Esophagus squamous epithelium (tissue), 5 donors: ENCODE data around the gene BOK. TPM values are rescaled to one million over a fixed set of nuclear protein-coding genes. Genes with fewer than 3 reads are reported as not detected.
"Not testable (repeated sequence)": the region's sequence is repeated elsewhere in the genome, so short reads cannot be mapped to it uniquely, and the experiment has no call there.

Experiments used
- DNase-seq: peaks from one replicate; lab custom pipeline; 2025; lab: John Stamatoyannopoulos, UW
- H3K27ac ChIP-seq, 4 donors: fragments of 200-600 bp; sonication (generic); one replicate each; pipeline ENCODE4 v1.5.1; 2016 to 2019; ENCODE audit warnings: mild to moderate bottlenecking in 1 of 4
- H3K27me3 ChIP-seq, 4 donors: fragments of 200-600 bp; sonication (generic); 1 replicate in 3 of 4; 2 replicates in 1 of 4; pipeline versions ENCODE4 v1.5.1 to v1.6.0; 2017 to 2021; ENCODE audit warnings: antibody characterized with exemption in 1 of 4
- H3K36me3 ChIP-seq, 3 donors: fragments of 200-600 bp; sonication (generic); one replicate each; pipeline ENCODE4 v1.5.1; 2016 to 2019
- H3K4me1 ChIP-seq, 3 donors: fragments of 200-600 bp; sonication (generic); one replicate each; pipeline ENCODE4 v1.5.1; 2017 to 2019
- H3K4me3 ChIP-seq, 4 donors: fragments of 200-600 bp; sonication (generic); 1 replicate in 3 of 4; 2 replicates in 1 of 4; pipeline ENCODE4 v1.5.1; 2016 to 2019; ENCODE audit warnings: mild to moderate bottlenecking in 2 of 4, moderate library complexity in 1 of 4
- H3K9me3 ChIP-seq, 3 donors: fragments of 200-600 bp; sonication (generic); one replicate each; pipeline ENCODE4 v1.5.1; 2016 to 2019
- CTCF ChIP-seq, 6 experiments: fragments of 450-650 bp in 4 of 6; fragments of 200-600 bp in 2 of 6; sonication (generic) in 2 of 6; IDR thresholded peaks; one replicate each; pipeline ENCODE4 v1.5.1; 2016 to 2019; ENCODE audit warnings: antibody characterized with exemption in 6 of 6, mild to moderate bottlenecking in 4 of 6, moderate library complexity in 4 of 6
- POLR2A ChIP-seq, 4 donors: fragments of 450-650 bp; IDR thresholded peaks; one replicate each; pipeline ENCODE4 v1.6.1; 2017; ENCODE audit warnings: antibody characterized with exemption in 4 of 4, mild to moderate bottlenecking in 4 of 4, moderate library complexity in 3 of 4
- WGBS, 2 donors: methylation state at CpG; one replicate each; pipeline ENCODE4 v1.1.5; 2018; 5-methylcytosine and 5-hydroxymethylcytosine counted together
- intact Hi-C: fragments of 100-400 bp; cut with DNase I; formaldehyde crosslinking; loops from one replicate; pipeline ENCODE4 v1.15.0; 2022
- total RNA-seq, 4 donors: library from RNA; depleted of rRNA; stranded (reverse); fragments of >200 nt; gene quantifications; one replicate each; pipeline ENCODE4 v1.1.0, GENCODE V29; 2016
- donor health status: DM: yes; HTN: yes; CAD: no.

BOK gene
- total RNA-seq, 4 donors from 2014 or later: 35.5 to 57.1 (median 51.2) TPM

DNA sequence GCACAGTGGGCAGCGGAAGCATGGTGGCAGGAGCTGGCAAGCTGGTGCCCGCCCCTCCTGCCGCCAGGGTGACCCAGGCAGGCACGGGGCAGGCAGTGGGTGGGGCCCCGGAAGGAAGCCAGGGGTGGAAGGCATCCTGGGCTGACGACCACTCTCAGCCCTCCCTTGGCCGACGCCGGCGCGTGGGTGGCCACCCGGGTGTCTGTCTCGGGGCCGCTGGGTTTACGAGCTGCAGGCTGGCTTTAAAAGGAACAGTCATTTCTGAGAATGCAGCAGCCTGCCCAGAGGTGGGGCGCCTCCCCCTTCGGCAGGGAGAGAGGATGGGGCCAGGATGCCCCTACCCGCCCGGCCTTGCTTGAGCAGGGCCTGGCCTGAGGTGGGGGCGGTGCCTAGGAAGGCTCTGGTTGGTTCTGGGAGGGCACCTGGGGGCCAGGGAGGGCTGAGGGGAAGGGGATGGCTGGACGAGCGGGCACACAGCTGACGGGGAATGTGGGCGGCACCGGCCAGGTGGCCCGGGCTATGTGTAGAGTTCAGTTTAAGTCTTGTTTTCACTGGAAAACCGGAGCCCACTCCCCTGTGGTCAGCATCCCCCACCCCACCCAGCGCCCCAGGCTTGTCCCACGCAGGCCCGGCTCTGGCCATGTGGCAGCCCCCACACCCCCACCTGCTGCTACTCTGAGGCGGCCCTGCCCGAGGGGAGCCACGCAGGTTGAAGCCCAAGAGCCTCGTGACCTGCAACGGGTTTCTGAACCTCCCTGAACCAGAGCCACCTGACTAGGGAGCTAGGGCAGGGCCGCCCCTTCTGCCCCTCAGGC is 6.3 kb downstream of the BOK start:
- intact Hi-C loops: no loop called here
- no peak for DNase-seq
- H3K36me3 ChIP-seq: peaks cover 0 to 49% (median 0%) of the 10 kb centered on the region in 3 donors
- WGBS, 2 donors: 44 to 100% methylated on average over 2 to 13 of the region's 36 CpGs
- H3K4me1 ChIP-seq: peaks cover 41 to 75% (median 49%) of the 10 kb centered on the region in 3 donors
- TF ChIP-seq POLR2A (IDR thresholded peaks at IDR 0.05): no peak
- no peak for TF ChIP-seq CTCF (IDR thresholded peaks at IDR 0.05)
- H3K27ac ChIP-seq: peak overlapping the region; percentile 28 to 90 (median 74)
- no peaks in the 10 kb centered on the region for H3K9me3 ChIP-seq
- H3K27me3 ChIP-seq: peaks cover 0 to 7% (median 0%) of the 10 kb centered on the region in 4 donors
- peak overlapping the region in 1 of 4 donors; percentile 10 for H3K4me3 ChIP-seq

- no peak for DNase-seq
- Histone ChIP-seq H3K27me3 (peaks cover 0 to 4% (median 0%) of the 10 kb centered on the region in 4 donors), H3K27ac (peak overlapping the region in 2 of 4 donors; percentile 16 to 90), H3K36me3 (peaks cover 0 to 52% (median 0%) of the 10 kb centered on the region in 3 donors), H3K9me3 (no peaks in the 10 kb centered on the region), H3K4me1 (peaks cover 34 to 68% (median 43%) of the 10 kb centered on the region in 3 donors), H3K4me3 (no peak overlapping the region)
- 59 to 75% methylated on average over 7 of the region's 10 CpGs for WGBS, 2 donors
- intact Hi-C loops: no loop called here
- TF ChIP-seq POLR2A (IDR thresholded peaks at IDR 0.05) (no peak), CTCF (IDR thresholded peaks at IDR 0.05) (no peak)
Measured at GRCh38 chr2:241565411-241565810, 6.9 kb downstream of the BOK start.

DNA sequence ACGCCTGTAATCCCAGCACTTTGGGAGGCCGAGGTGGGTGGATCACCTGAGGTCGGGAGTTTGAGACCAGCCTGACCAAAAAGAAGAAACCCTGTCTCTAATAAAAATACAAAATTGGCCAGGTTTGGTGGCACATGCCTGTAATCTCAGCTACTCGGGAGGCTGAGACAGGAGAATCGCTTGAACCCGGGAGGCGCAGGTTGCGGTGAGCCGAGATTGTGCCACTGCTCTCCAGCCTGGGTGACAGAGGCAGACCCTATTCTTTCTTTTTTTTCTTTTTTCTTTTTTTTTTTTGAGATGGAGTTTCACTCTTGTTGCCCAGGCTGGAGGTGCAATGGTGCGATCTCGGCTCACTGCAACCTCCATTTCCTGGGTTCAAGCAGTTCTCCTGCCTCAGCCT is 7.5 kb downstream of the BOK start:
- intact Hi-C loops, H3K27ac ChIP-seq, H3K4me3 ChIP-seq, H3K9me3 ChIP-seq, DNase-seq, H3K27me3 ChIP-seq: not testable (repeated sequence)
- H3K36me3 ChIP-seq: peaks cover 0 to 53% (median 0%) of the 10 kb centered on the region in 3 donors
- WGBS, 2 donors: 82 to 89% methylated on average over 11 of the region's 11 CpGs
- peaks cover 28 to 62% (median 36%) of the 10 kb centered on the region in 3 donors for H3K4me1 ChIP-seq

GRCh38 chr2:241566468-241566867 is 7.9 kb downstream of the BOK start:
- Histone ChIP-seq H3K4me3 (no peak overlapping the region), H3K36me3 (peaks cover 0 to 58% (median 0%) of the 10 kb centered on the region in 3 donors), H3K27me3 (no peaks in the 10 kb centered on the region), H3K27ac (no peak overlapping the region), H3K9me3 (no peaks in the 10 kb centered on the region), H3K4me1 (peaks cover 26 to 58% (median 34%) of the 10 kb centered on the region in 3 donors)
- intact Hi-C loops: no loop called here
- no peak for DNase-seq
- 52 to 84% methylated on average over 5 to 7 of the region's 7 CpGs for WGBS, 2 donors
- no peak for TF ChIP-seq CTCF (IDR thresholded peaks at IDR 0.05)
- TF ChIP-seq POLR2A (IDR thresholded peaks at IDR 0.05): no peak

GRCh38 chr2:241567266-241567665 is 8.7 kb downstream of the BOK start:
- H3K4me1 ChIP-seq: peaks cover 19 to 50% (median 27%) of the 10 kb centered on the region in 3 donors
- H3K27me3 ChIP-seq, intact Hi-C loops, H3K27ac ChIP-seq, H3K4me3 ChIP-seq, H3K9me3 ChIP-seq, DNase-seq: not testable (repeated sequence)
- H3K36me3 ChIP-seq: peaks cover 0 to 66% (median 6%) of the 10 kb centered on the region in 3 donors
- WGBS, 2 donors: 88 to 100% methylated on average over 1 to 4 of the region's 15 CpGs

- peak overlapping the region in 1 of 4 donors; percentile 25 for H3K27ac ChIP-seq
- no peak overlapping the region for H3K4me3 ChIP-seq
- peaks cover 13 to 45% (median 22%) of the 10 kb centered on the region in 3 donors for H3K4me1 ChIP-seq
- 79 to 88% methylated on average over 8 of the region's 8 CpGs for WGBS, 2 donors
- no peak for DNase-seq
- TF ChIP-seq CTCF (IDR thresholded peaks at IDR 0.05): no peak
- no peak for TF ChIP-seq POLR2A (IDR thresholded peaks at IDR 0.05)
- H3K9me3 ChIP-seq: no peaks in the 10 kb centered on the region
- H3K36me3 ChIP-seq: peaks cover 0 to 67% (median 7%) of the 10 kb centered on the region in 3 donors
- intact Hi-C loops: no loop called here
- no peaks in the 10 kb centered on the region for H3K27me3 ChIP-seq
Measured at GRCh38 chr2:241567776-241568175, 9.2 kb downstream of the BOK start.
